ENCODE measurements around the gene FOXP1.

FOXP1 gene

GRCh38 chr3:71492974-71493771 lies 90.4 kb downstream of the FOXP1 start:
- no peak for DNase-seq
- Histone ChIP-seq H3K4me1 (no peaks in the 10 kb centered on the region; the same call in 1 of the 2 replicates), H3K27me3 (no peaks in the 10 kb centered on the region), H3K36me3 (no peaks in the 10 kb centered on the region), H3K9me3 (no peaks in the 10 kb centered on the region), H3K4me3 (ENCODE audit: low read depth, low read length) (no peak overlapping the region)
- TF ChIP-seq CTCF (IDR thresholded peaks at IDR 0.05; ENCODE audit: low read depth, low read length): no peak

- H3K4me3 ChIP-seq (ENCODE audit: low read depth, low read length): no peak overlapping the region
- DNase-seq: no peak
- H3K36me3 ChIP-seq: no peaks in the 10 kb centered on the region
- H3K4me1 ChIP-seq: no peaks in the 10 kb centered on the region; the same call in 1 of the 2 replicates
- TF ChIP-seq CTCF (IDR thresholded peaks at IDR 0.05; ENCODE audit: low read depth, low read length): no peak
- no peaks in the 10 kb centered on the region for H3K27me3 ChIP-seq
- H3K9me3 ChIP-seq: no peaks in the 10 kb centered on the region
Measured at GRCh38 chr3:71492566-71492965, 91.0 kb downstream of the FOXP1 start.

- Histone ChIP-seq H3K27me3 (no peaks in the 10 kb centered on the region), H3K9me3 (no peaks in the 10 kb centered on the region), H3K4me1 (no peaks in the 10 kb centered on the region; the same call in 1 of the 2 replicates), H3K36me3 (no peaks in the 10 kb centered on the region), H3K4me3 (ENCODE audit: low read depth, low read length) (no peak overlapping the region)
- no peak for DNase-seq
- TF ChIP-seq CTCF (IDR thresholded peaks at IDR 0.05; ENCODE audit: low read depth, low read length): no peak
Measured at GRCh38 chr3:71491154-71491752, 92.3 kb downstream of the FOXP1 start.

GRCh38 chr3:71490692-71491091 lies 92.8 kb downstream of the FOXP1 start:
- Histone ChIP-seq H3K4me1 (no peaks in the 10 kb centered on the region; the same call in 1 of the 2 replicates), H3K36me3 (no peaks in the 10 kb centered on the region), H3K4me3 (ENCODE audit: low read depth, low read length) (no peak overlapping the region), H3K9me3 (no peaks in the 10 kb centered on the region), H3K27me3 (no peaks in the 10 kb centered on the region)
- TF ChIP-seq CTCF (IDR thresholded peaks at IDR 0.05; ENCODE audit: low read depth, low read length): no peak
- DNase-seq: no peak

GRCh38 chr3:71489315-71489761 lies 94.2 kb downstream of the FOXP1 start:
- Histone ChIP-seq H3K36me3 (no peaks in the 10 kb centered on the region), H3K4me3 (ENCODE audit: low read depth, low read length) (no peak overlapping the region), H3K9me3 (no peaks in the 10 kb centered on the region), H3K4me1 (no peaks in the 10 kb centered on the region; the same call in 1 of the 2 replicates), H3K27me3 (no peaks in the 10 kb centered on the region)
- DNase-seq: no peak
- TF ChIP-seq CTCF (IDR thresholded peaks at IDR 0.05; ENCODE audit: low read depth, low read length): 0 out of 2 replicates have a peak, but pooled peaks have one; percentile 4

- no peaks in the 10 kb centered on the region for H3K27me3 ChIP-seq
- DNase-seq: no peak
- H3K4me1 ChIP-seq: no peaks in the 10 kb centered on the region; the same call in 1 of the 2 replicates
- no peak for TF ChIP-seq CTCF (IDR thresholded peaks at IDR 0.05; ENCODE audit: low read depth, low read length)
- H3K9me3 ChIP-seq: no peaks in the 10 kb centered on the region
- no peaks in the 10 kb centered on the region for H3K36me3 ChIP-seq
- H3K4me3 ChIP-seq (ENCODE audit: low read depth, low read length): no peak overlapping the region
Measured at GRCh38 chr3:71488882-71489281, 94.6 kb downstream of the FOXP1 start.

Measured in BE2C (cell line).